GM21619 (cell line): ENCODE data around the gene CAP1.
"Not testable (repeated sequence)": the region's sequence is repeated elsewhere in the genome, so short reads cannot be mapped to it uniquely, and the experiment has no call there.

Source experiments
- ATAC-seq: cut with Tn5 transposase; IDR thresholded peaks from one replicate; pipeline ENCODE4 v1.9.1; 2021; ENCODE audit not compliant: unreplicated experiment

The CAP1 gene

DNA sequence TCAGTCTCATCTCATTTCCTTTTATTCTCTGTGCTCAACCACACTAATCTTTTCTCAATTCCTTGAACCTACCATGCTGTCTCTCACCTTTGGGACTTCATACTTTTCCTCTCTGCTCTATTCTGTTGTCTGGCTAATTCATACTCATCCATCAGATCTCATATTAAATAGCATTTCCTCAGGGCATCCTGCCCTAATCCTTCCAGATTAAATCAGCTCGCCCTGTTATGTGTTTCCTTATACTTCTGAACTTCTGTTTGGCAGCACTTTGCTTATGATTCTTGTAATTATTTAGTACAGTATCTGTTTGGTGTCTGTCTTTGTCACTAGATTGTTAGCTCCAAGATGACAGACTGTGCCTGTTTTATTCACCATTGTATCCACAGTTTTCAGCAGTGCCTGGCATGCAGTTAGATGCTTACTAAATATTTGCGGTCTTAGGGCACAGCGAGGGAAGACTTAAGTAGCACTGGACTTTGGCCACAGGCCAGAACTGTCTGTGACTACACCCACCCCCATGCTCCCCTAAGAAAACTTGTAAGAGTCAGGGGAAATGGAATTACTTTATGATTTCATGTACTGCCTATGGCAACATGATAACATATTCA, 9.9 kb upstream of the CAP1 start:
- ATAC-seq = no peak

GRCh38 chr1:40032240-40032891, 8.2 kb upstream of the CAP1 start:
- ATAC-seq = no peak

GRCh38 chr1:40034869-40035268, 5.7 kb upstream of the CAP1 start:
- no peak for ATAC-seq

- ATAC-seq = no peak
These were observed 4.0 kb upstream of the CAP1 start for GRCh38 chr1:40036574-40036973.

DNA sequence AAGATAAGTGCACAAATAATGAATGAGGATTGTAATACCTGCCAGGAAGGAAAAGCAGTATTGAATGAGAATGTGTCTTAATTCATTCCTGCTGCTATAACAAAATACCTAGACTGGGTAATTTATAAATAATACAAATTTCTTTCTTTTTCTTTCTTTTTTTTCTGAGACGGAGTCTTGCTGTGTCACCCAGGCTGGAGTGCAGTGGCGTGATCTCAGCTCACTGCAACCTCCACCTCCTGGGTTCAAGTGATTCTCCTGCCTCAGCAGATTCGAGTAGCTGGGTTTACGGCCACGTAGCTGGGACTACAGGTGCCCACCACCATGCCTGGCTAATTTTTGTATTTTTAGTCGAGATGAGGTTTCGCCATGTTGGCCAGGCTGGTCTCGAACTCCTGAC, 3.3 kb upstream of the CAP1 start:
- ATAC-seq = not testable (repeated sequence)

GRCh38 chr1:40038697-40039096, 1.8 kb upstream of the CAP1 start:
- no peak for ATAC-seq

- no peak for ATAC-seq
These were observed 1.2 kb upstream of the CAP1 start for GRCh38 chr1:40039245-40039756.

- ATAC-seq = peak; percentile 62
These were observed 595 bp upstream of the CAP1 start for GRCh38 chr1:40039757-40040510.

GRCh38 chr1:40041466-40041838, 923 bp downstream of the CAP1 start:
- ATAC-seq = no peak

- no peak for ATAC-seq
These were observed 1.8 kb downstream of the CAP1 start for GRCh38 chr1:40042341-40042740.

DNA sequence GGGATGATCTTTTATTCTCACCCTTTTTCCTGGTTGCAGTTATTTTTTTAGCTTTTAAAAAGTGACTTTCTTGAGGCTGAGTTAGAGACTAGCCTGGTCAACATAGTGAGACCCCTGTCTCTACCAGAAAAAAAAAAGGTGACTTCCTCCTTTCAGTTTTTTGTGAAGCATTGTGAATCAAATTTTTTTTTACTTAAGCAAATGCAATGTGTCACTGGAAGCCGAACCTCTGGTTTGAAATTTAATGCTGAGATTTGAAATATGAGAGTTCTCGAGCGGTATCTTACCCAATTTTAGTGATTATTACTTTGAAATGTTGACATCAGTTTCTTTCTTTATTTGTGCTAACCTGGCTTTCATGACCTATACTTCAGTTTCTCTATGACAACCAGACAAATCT, 3.6 kb downstream of the CAP1 start:
- ATAC-seq = no peak

DNA sequence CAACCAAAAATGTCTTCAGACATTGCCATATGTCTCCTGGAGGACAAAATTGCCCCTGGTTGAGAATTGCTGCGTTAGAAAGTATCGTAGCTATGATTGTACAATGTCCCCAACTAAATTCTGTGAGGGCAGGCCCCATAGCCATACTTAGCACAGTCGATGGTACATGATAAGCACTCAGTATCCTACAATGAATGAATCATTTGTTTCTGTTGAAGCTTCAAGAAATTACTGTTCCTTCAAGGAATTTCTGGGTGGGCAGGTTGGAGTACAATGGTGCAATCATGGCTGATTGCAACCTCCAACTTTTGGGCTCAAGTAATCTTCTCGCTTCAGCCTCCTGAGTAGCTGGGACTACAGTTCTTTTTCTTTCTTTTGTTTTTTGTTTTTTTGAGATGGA, 4.7 kb downstream of the CAP1 start:
- no peak for ATAC-seq

DNA sequence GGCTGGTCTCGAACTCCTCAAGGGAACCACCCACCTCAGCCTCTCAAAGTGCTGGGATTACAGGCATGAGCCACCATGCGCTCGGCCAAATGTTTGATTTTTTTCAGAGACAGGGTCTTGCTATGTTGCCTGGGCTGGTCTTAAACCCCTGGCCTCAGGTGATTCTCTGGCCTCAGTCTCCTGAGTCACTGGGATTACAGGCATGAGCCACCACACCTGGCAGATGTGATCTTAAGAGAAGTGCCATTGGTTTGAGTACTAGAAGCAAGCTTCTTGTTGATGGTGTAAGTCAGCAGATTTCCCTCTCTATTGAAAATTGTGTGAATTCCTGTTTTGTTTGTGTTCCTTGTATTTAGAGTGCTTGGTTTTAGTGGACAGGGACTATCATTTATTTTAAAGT, 5.2 kb downstream of the CAP1 start:
- no peak for ATAC-seq

- ATAC-seq = no peak
These were observed 6.7 kb downstream of the CAP1 start for GRCh38 chr1:40047276-40047675.

GRCh38 chr1:40047769-40048168, 7.2 kb downstream of the CAP1 start:
- ATAC-seq = no peak

DNA sequence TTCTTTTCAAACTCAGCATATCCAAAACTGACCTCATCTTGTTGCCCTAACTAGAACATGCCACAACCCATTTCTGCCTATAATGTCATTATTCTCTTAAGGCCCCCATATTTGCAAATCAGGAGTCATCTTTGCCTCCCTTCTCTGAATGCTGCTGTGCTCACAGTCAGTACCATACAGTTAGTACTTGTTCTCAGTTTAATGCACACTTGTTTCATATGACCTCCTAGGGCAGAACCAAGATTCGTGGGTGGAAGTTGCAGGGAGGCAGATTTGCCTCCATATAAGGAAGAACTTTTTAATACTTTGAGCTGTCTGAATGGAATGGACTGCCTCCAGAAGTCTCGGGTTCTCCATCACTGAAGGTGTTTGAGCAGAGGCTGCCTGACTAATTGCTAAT, 9.2 kb downstream of the CAP1 start:
- ATAC-seq = no peak

GRCh38 chr1:40050863-40051262, 10.3 kb downstream of the CAP1 start:
- no peak for ATAC-seq

- ATAC-seq = no peak
These were observed 12.8 kb downstream of the CAP1 start for GRCh38 chr1:40053138-40053887.

- ATAC-seq = no peak
These were observed 16.2 kb downstream of the CAP1 start for GRCh38 chr1:40056519-40057309.

- no peak for ATAC-seq
These were observed 16.9 kb downstream of the CAP1 start for GRCh38 chr1:40057310-40058030.
